GM12878 (cell line): ENCODE measurements around the gene PGA4. TPM values are rescaled to one million over a fixed set of nuclear protein-coding genes. Genes with fewer than 3 reads are reported as not detected.

Experiments used
- ATAC-seq: fragments of 200-7000 bp; cut with Tn5 transposase; 3 replicates; pipeline ENCODE4 v1.9.1; 2020; ENCODE audit warnings: mild to moderate bottlenecking, moderate library complexity
- BruUV-seq: library from RNA; stranded (reverse); fragments of 400-500 nt; replicated peaks from 2 replicates; lab custom pipeline; 2021; lab: Mats Ljungman, UMichigan
- CTCF ChIA-PET: fragments of 300-600 bp; sonication (Branson Sonifier 250); formaldehyde crosslinking; extraction: SDS; loops from one replicate; lab custom pipeline; 2021; ENCODE audit warnings: inconsistent platforms; lab: Yijun Ruan, JAX
- POLR2A ChIA-PET: fragments of 350-600 bp; formaldehyde crosslinking; extraction: SDS; loops from one replicate; lab custom pipeline; 2021; ENCODE audit warnings: inconsistent platforms; lab: Charles Lee
- RAD21 ChIA-PET: fragments of 300-600 bp; sonication (Branson Sonifier 250); formaldehyde crosslinking; loops from one replicate; lab custom pipeline; 2023; ENCODE audit warnings: antibody characterized with exemption; ENCODE audit not compliant: unreplicated experiment; lab: Charles Lee
- SMC1A ChIA-PET: fragments of 300-600 bp; sonication (Branson Sonifier 250); formaldehyde crosslinking; loops from one replicate; lab custom pipeline; 2023; ENCODE audit not compliant: unreplicated experiment, uncharacterized antibody; lab: Charles Lee
- DNase-seq: peaks from one replicate; pipeline ENCODE4 v3.0.0-alpha.2; 2011; ENCODE audit warnings: low read depth, low spot score
- FAIRE-seq: peaks from 3 replicates; lab custom pipeline; 2011; peaks lifted over from hg19 to GRCh38; lab: Jason Lieb, UNC
- H2AFZ ChIP-seq: 2 replicates; pipeline ENCODE4 v1.6.0; 2011; ENCODE audit warnings: low read depth, low read length, control low read depth; ENCODE audit not compliant: control insufficient read depth
- H3K27ac ChIP-seq: 2 replicates; pipeline ENCODE4 v1.5.1; 2011; ENCODE audit warnings: control low read depth; ENCODE audit not compliant: control insufficient read depth, insufficient read depth
- H3K27me3 ChIP-seq, 2 experiments: replicated peaks in 1 of 2; 2 replicates each; pipeline versions ENCODE4 v1.6.0 to v1.6.1; 2011; ENCODE audit warnings: low read length in 1 of 2; ENCODE audit not compliant: control insufficient read depth in 2 of 2, insufficient read depth in 2 of 2
- H3K36me3 ChIP-seq, 2 experiments: 2 replicates each; pipeline ENCODE4 v1.5.1; 2011; ENCODE audit warnings: low read length in 1 of 2; ENCODE audit not compliant: control insufficient read depth in 2 of 2, insufficient read depth in 2 of 2
- H3K4me1 ChIP-seq: 2 replicates; pipeline ENCODE4 v1.6.1; 2011; ENCODE audit warnings: mild to moderate bottlenecking, low read length, moderate library complexity, mixed read lengths; ENCODE audit not compliant: control insufficient read depth, insufficient read depth
- H3K4me2 ChIP-seq: 2 replicates; pipeline ENCODE4 v1.6.0; 2011; ENCODE audit warnings: control low read depth; ENCODE audit not compliant: control insufficient read depth, insufficient read depth
- H3K4me3 ChIP-seq: fragments of 200-600 bp; sonication (generic); 2 replicates; pipeline ENCODE4 v1.5.1; 2016
- H3K79me2 ChIP-seq: 2 replicates; pipeline ENCODE4 v1.6.0; 2011; ENCODE audit warnings: low read length; ENCODE audit not compliant: control insufficient read depth, insufficient read depth
- H3K9ac ChIP-seq: 2 replicates; pipeline ENCODE4 v1.8.0; 2011; ENCODE audit warnings: low read length, control low read depth, mixed read lengths; ENCODE audit not compliant: control insufficient read depth, insufficient read depth
- H3K9me3 ChIP-seq: replicated peaks from 3 replicates; pipeline ENCODE4 v1.5.1; 2011; ENCODE audit warnings: mild to moderate bottlenecking, low read length; ENCODE audit not compliant: control insufficient read depth, insufficient read depth
- H4K20me1 ChIP-seq: 2 replicates; pipeline ENCODE4 v1.6.0; 2011; ENCODE audit not compliant: control insufficient read depth, insufficient read depth
- CBX5 ChIP-seq: sonication (generic); IDR thresholded peaks from 2 replicates; pipeline ENCODE4 v1.6.1; 2016; ENCODE audit warnings: low read depth, moderate library complexity, mild to moderate bottlenecking, inconsistent platforms
- CREB1 ChIP-seq: IDR thresholded peaks from 2 replicates; pipeline ENCODE4 v1.6.1; 2012; ENCODE audit warnings: low read depth, mild to moderate bottlenecking, inconsistent platforms
- CTCF ChIP-seq, 3 experiments: IDR thresholded peaks in 2 of 3; conservative IDR thresholded peaks in 1 of 3; 2 replicates each; pipeline ENCODE4 v1.5.1; 2011; ENCODE audit warnings: low read depth in 3 of 3, low read length in 3 of 3, mild to moderate bottlenecking in 3 of 3, control low read depth in 2 of 3, moderate library complexity in 2 of 3, inconsistent platforms in 1 of 3, mixed read lengths in 1 of 3; ENCODE audit not compliant: control insufficient read depth in 2 of 3, insufficient read depth in 1 of 3; ENCODE audit errors: extremely low read depth in 1 of 3
- DPF2 ChIP-seq: fragments of 450-650 bp; IDR thresholded peaks from 2 replicates; pipeline ENCODE4 v1.6.1; 2017; ENCODE audit warnings: mild to moderate bottlenecking
- MAX ChIP-seq: IDR thresholded peaks from 2 replicates; pipeline ENCODE4 v1.6.1; 2012; ENCODE audit warnings: low read depth, low read length, improper control_type of control experiment
- POLR2AphosphoS5 ChIP-seq: IDR thresholded peaks from 2 replicates; pipeline ENCODE4 v1.6.1; 2011; ENCODE audit warnings: mild to moderate bottlenecking, low read length, inconsistent platforms
- RB1 ChIP-seq: fragments of 450-650 bp; formaldehyde crosslinking; IDR thresholded peaks from 2 replicates; pipeline ENCODE4 v1.6.1; 2017; ENCODE audit warnings: mild to moderate bottlenecking, borderline replicate concordance
- SKIL ChIP-seq: fragments of 450-650 bp; IDR thresholded peaks from 2 replicates; pipeline ENCODE4 v1.6.1; 2017; ENCODE audit warnings: mild to moderate bottlenecking, low read depth, inconsistent platforms; ENCODE audit not compliant: poor library complexity, severe bottlenecking
- SMC3 ChIP-seq: IDR thresholded peaks from 2 replicates; pipeline ENCODE4 v1.6.1; 2011; ENCODE audit warnings: low read length, improper control_type of control experiment, borderline replicate concordance
- SP1 ChIP-seq: IDR thresholded peaks from one replicate; pipeline ENCODE4 v1.6.1; 2011; ENCODE audit warnings: low read depth, low read length
- ZNF384 ChIP-seq: IDR thresholded peaks from 2 replicates; pipeline ENCODE4 v1.6.1; 2012; ENCODE audit warnings: low read depth, mild to moderate bottlenecking, low read length, improper control_type of control experiment, borderline replicate concordance
- ZNF687 ChIP-seq: fragments of 450-650 bp; IDR thresholded peaks from 2 replicates; pipeline ENCODE4 v1.6.1; 2017; ENCODE audit warnings: mild to moderate bottlenecking, moderate library complexity
- WGBS: methylation state at CpG from one replicate; pipeline ENCODE4 v1.1.6; 2016; ENCODE audit warnings: low lambda C conversion rate; ENCODE audit not compliant: insufficient replicate concordance, insufficient coverage; ENCODE audit errors: missing lambda C conversion rate; 5-methylcytosine and 5-hydroxymethylcytosine counted together
- in situ Hi-C: fragments of 300-500 bp; cut with MboI; formaldehyde crosslinking; loops from 9 replicates; pipeline ENCODE4 v1.14.3; 2018; ENCODE audit warnings: mixed read lengths
- intact Hi-C: fragments of 100-400 bp; cut with micrococcal nuclease; formaldehyde crosslinking; loops from one replicate; pipeline ENCODE4 v1.14.2; 2022; ENCODE audit not compliant: unreplicated experiment
- polyA plus RNA-seq, 11 experiments: library from polyadenylated mRNA; depleted of rRNA in 4 of 11; unstranded in 6 of 11; stranded (reverse) in 5 of 11; fragments of >200 nt; fragmentation: Nextera tagmentation in 4 of 11; fragmentation: Illumina TruSeq in 1 of 11; extraction: Ambion mirVana in 4 of 11; extraction: Trizol in 1 of 11; gene quantifications; 1 replicate in 1 of 11; 2 replicates in 10 of 11; pipeline versions ENCODE4 v1.2.1 to v1.2.3, GENCODE V29; 2011 to 2016; ENCODE audit warnings: inconsistent platforms in 2 of 11, missing spikeins in 2 of 11, low read depth in 1 of 11
- total RNA-seq, 4 experiments: library from RNA; depleted of rRNA in 3 of 4; stranded (reverse); fragments of >200 nt in 3 of 4; fragmentation: Illumina TruSeq in 1 of 4; extraction: Trizol in 1 of 4; gene quantifications; 2 replicates each; pipeline versions ENCODE4 v1.2.1 to v1.2.3, GENCODE V29; 2013 to 2021

The PGA4 gene
- total and polyA plus RNA-seq, 10 of the 15 experiments (the other 5 are each of a cell fraction or from before 2014, with no cell fraction given), result not detected

- H3K79me2 ChIP-seq, result no peaks in the 10 kb centered on the region
- no peaks in the 10 kb centered on the region for H3K9me3 ChIP-seq
- no TSS peak for BruUV-seq
- H3K4me2 ChIP-seq, result no peak overlapping the region
- ChIA-PET CTCF (interaction anchor here (0.7 to 5.2 kb wide), 55 partner anchors 8 to 425 kb away, joined by 3 to 72 read pairs (median 4); partner anchors contain the start of genes TMEM109 and VPS37C), POLR2A (no interaction called here), SMC1A (interaction anchor here (0.7 to 4.1 kb wide), 27 partner anchors 9 to 412 kb away, joined by 3 to 44 read pairs (median 4); partner anchors contain the start of genes CD6 and TMEM109), RAD21 (interaction anchor here (0.7 to 2.7 kb wide), 14 partner anchors 9 to 357 kb away, joined by 3 to 18 read pairs (median 4); partner anchors contain the start of genes TMEM109 and VPS37C)
- no peak overlapping the region for H2AFZ ChIP-seq
- no peaks in the 10 kb centered on the region for H3K27me3 ChIP-seq
- FAIRE-seq (peak; percentile 94), DNase-seq (peak; percentile 60), ATAC-seq (peak; percentile 97)
- H3K9ac ChIP-seq, result no peak overlapping the region
- H3K36me3 ChIP-seq, result no peaks in the 10 kb centered on the region
- H3K4me3 ChIP-seq, result no peak overlapping the region
- intact Hi-C loops (loop anchor here (1.0 kb wide), 3 partner anchors 58 to 356 kb away; no protein-coding TSS in a partner anchor), in situ Hi-C loops (no loop called here)
- no peaks in the 10 kb centered on the region for H3K4me1 ChIP-seq
- no peaks in the 10 kb centered on the region for H4K20me1 ChIP-seq
- H3K27ac ChIP-seq, result no peak overlapping the region
- WGBS, result 48% methylated on average over 11 of the region's 11 CpGs
- peak; percentile 57; the same call in 1 of the 2 replicates for TF ChIP-seq RB1
- TF ChIP-seq MAX, result no peak
- TF ChIP-seq SP1, result peak; percentile 30
- no peak for TF ChIP-seq POLR2AphosphoS5
- TF ChIP-seq SKIL, result peak; percentile 26
- peak; percentile 90 to 98 (median 96); a peak in 5 of 6 replicates for TF ChIP-seq CTCF (IDR thresholded peaks at IDR 0.05 in 2 of 3, conservative IDR thresholded peaks at IDR 0.05 in 1 of 3; ENCODE audit: control insufficient read depth in 2 of 3, extremely low read depth in 1 of 3, insufficient read depth in 1 of 3, low read depth in 3 of 3, low read length in 3 of 3)
- no peak for TF ChIP-seq ZNF687
- TF ChIP-seq CBX5, result no peak
- TF ChIP-seq ZNF384, result no peak
- TF ChIP-seq CREB1, result no peak
- peak; percentile 96 for TF ChIP-seq SMC3
- no peak for TF ChIP-seq DPF2
Observed at GRCh38 chr11:61187505-61188130, 34.5 kb upstream of the PGA4 start.
